Memory B cell (primary cell): ENCODE measurements around the gene NOS3.
A peak's percentile ranks its signal among the peaks of the same experiment; 100 is the strongest.
"Not testable (repeated sequence)": the region's sequence is repeated elsewhere in the genome, so short reads cannot be mapped to it uniquely, and the experiment has no call there.

ENCODE experiments used
- ATAC-seq: fragments of 150-1000 bp; cut with Tn5 transposase; 2 replicates; pipeline ENCODE4 v1.10.0; 2021; ENCODE audit warnings: low read depth, mild to moderate bottlenecking, moderate library complexity
- DNase-seq, 2 donors: peaks; one replicate each; pipeline ENCODE4 v3.0.0; 2022; ENCODE audit warnings: low spot score in 2 of 2
- H3K27ac Mint-ChIP-seq: one replicate; pipeline ENCODE4 v1.8.0; 2022; ENCODE audit warnings: mild to moderate bottlenecking, moderate library complexity, mixed read lengths
- H3K27me3 Mint-ChIP-seq: one replicate; pipeline ENCODE4 v1.8.0; 2022; ENCODE audit warnings: mixed read lengths
- H3K36me3 Mint-ChIP-seq: one replicate; pipeline ENCODE4 v1.8.0; 2022; ENCODE audit warnings: mild to moderate bottlenecking, mixed read lengths
- H3K4me1 Mint-ChIP-seq: one replicate; pipeline ENCODE4 v1.8.0; 2022; ENCODE audit warnings: mixed read lengths
- H3K4me3 Mint-ChIP-seq: one replicate; pipeline ENCODE4 v1.8.0; 2022; ENCODE audit warnings: mild to moderate bottlenecking, moderate library complexity, mixed read lengths
- H3K9me3 Mint-ChIP-seq: one replicate; pipeline ENCODE4 v1.8.0; 2022; ENCODE audit warnings: mixed read lengths

Gene NOS3

GRCh38 chr7:151003572-151003971 is 12.8 kb downstream of the NOS3 start:
- H3K4me3 Mint-ChIP-seq: no peak overlapping the region
- H3K4me1 Mint-ChIP-seq: peaks cover 5% of the 10 kb centered on the region
- H3K27ac Mint-ChIP-seq: no peak overlapping the region
- H3K9me3 Mint-ChIP-seq: no peaks in the 10 kb centered on the region
- H3K36me3 Mint-ChIP-seq: peaks cover under 1% of the 10 kb centered on the region
- DNase-seq (no peak), ATAC-seq (no peak)
- peaks cover 5% of the 10 kb centered on the region for H3K27me3 Mint-ChIP-seq

GRCh38 chr7:151005566-151005965 is 14.7 kb downstream of the NOS3 start:
- DNase-seq (no peak), ATAC-seq (no peak)
- Mint-ChIP-seq H3K4me3 (no peak overlapping the region), H3K27ac (no peak overlapping the region), H3K4me1 (peaks cover 5% of the 10 kb centered on the region), H3K27me3 (peaks cover 4% of the 10 kb centered on the region), H3K9me3 (no peaks in the 10 kb centered on the region), H3K36me3 (no peaks in the 10 kb centered on the region)

- ATAC-seq (no peak), DNase-seq (no peak)
- Mint-ChIP-seq H3K36me3 (no peaks in the 10 kb centered on the region), H3K27me3 (peaks cover 2% of the 10 kb centered on the region), H3K4me1 (peaks cover 9% of the 10 kb centered on the region), H3K9me3 (no peaks in the 10 kb centered on the region), H3K27ac (no peak overlapping the region), H3K4me3 (no peak overlapping the region)
These were observed 15.9 kb downstream of the NOS3 start for GRCh38 chr7:151006590-151007300.

GRCh38 chr7:151007469-151007898 is 16.7 kb downstream of the NOS3 start:
- ATAC-seq (no peak), DNase-seq (no peak)
- H3K27me3 Mint-ChIP-seq: peaks cover 2% of the 10 kb centered on the region
- H3K4me3 Mint-ChIP-seq: peak overlapping the region; percentile 71
- no peaks in the 10 kb centered on the region for H3K9me3 Mint-ChIP-seq
- H3K4me1 Mint-ChIP-seq: peaks cover 10% of the 10 kb centered on the region
- no peak overlapping the region for H3K27ac Mint-ChIP-seq
- no peaks in the 10 kb centered on the region for H3K36me3 Mint-ChIP-seq

GRCh38 chr7:151008143-151008510 is 17.3 kb downstream of the NOS3 start:
- DNase-seq (no peak), ATAC-seq (no peak)
- Mint-ChIP-seq H3K27me3 (peaks cover 2% of the 10 kb centered on the region), H3K27ac (no peak overlapping the region), H3K36me3 (no peaks in the 10 kb centered on the region), H3K4me1 (peaks cover 13% of the 10 kb centered on the region), H3K4me3 (peak overlapping the region; percentile 71), H3K9me3 (no peaks in the 10 kb centered on the region)

- peaks cover 13% of the 10 kb centered on the region for H3K4me1 Mint-ChIP-seq
- no peak overlapping the region for H3K27ac Mint-ChIP-seq
- ATAC-seq (peak; percentile 52), DNase-seq (peak; percentile 82 to 85)
- H3K4me3 Mint-ChIP-seq: peak overlapping the region; percentile 71
- H3K9me3 Mint-ChIP-seq: no peaks in the 10 kb centered on the region
- no peaks in the 10 kb centered on the region for H3K36me3 Mint-ChIP-seq
- H3K27me3 Mint-ChIP-seq: peaks cover 2% of the 10 kb centered on the region
These were observed 17.9 kb downstream of the NOS3 start for GRCh38 chr7:151008511-151009323.

- Mint-ChIP-seq H3K9me3 (no peaks in the 10 kb centered on the region), H3K27me3 (peaks cover 2% of the 10 kb centered on the region), H3K36me3 (no peaks in the 10 kb centered on the region), H3K4me1 (peaks cover 16% of the 10 kb centered on the region), H3K4me3 (no peak overlapping the region), H3K27ac (no peak overlapping the region)
- ATAC-seq (no peak), DNase-seq (no peak)
These were observed 18.7 kb downstream of the NOS3 start for GRCh38 chr7:151009327-151010036.

- H3K27me3 Mint-ChIP-seq: peaks cover 2% of the 10 kb centered on the region
- peaks cover 20% of the 10 kb centered on the region for H3K4me1 Mint-ChIP-seq
- no peak overlapping the region for H3K4me3 Mint-ChIP-seq
- ATAC-seq (no peak), DNase-seq (no peak)
- no peaks in the 10 kb centered on the region for H3K36me3 Mint-ChIP-seq
- peak overlapping the region; percentile 48 for H3K27ac Mint-ChIP-seq
- H3K9me3 Mint-ChIP-seq: no peaks in the 10 kb centered on the region
These were observed 19.2 kb downstream of the NOS3 start for GRCh38 chr7:151010037-151010306.

- DNase-seq: no peak
- Mint-ChIP-seq H3K9me3 (no peaks in the 10 kb centered on the region), H3K4me3 (no peak overlapping the region), H3K4me1 (peaks cover 25% of the 10 kb centered on the region), H3K27ac (peak overlapping the region; percentile 48), H3K36me3 (no peaks in the 10 kb centered on the region), H3K27me3 (peaks cover 2% of the 10 kb centered on the region)
- ATAC-seq: no peak
These were observed 19.7 kb downstream of the NOS3 start for GRCh38 chr7:151010307-151011096.

- no peak for DNase-seq
- Mint-ChIP-seq H3K27me3 (peaks cover 2% of the 10 kb centered on the region), H3K9me3 (no peaks in the 10 kb centered on the region), H3K36me3 (no peaks in the 10 kb centered on the region), H3K27ac (peak overlapping the region; percentile 48), H3K4me3 (no peak overlapping the region), H3K4me1 (peaks cover 25% of the 10 kb centered on the region)
- ATAC-seq: no peak
These were observed 20.2 kb downstream of the NOS3 start for GRCh38 chr7:151011097-151011409.

GRCh38 chr7:151011616-151012015 is 20.8 kb downstream of the NOS3 start:
- H3K4me3 Mint-ChIP-seq, H3K27ac Mint-ChIP-seq, H3K9me3 Mint-ChIP-seq, H3K27me3 Mint-ChIP-seq, H3K36me3 Mint-ChIP-seq, ATAC-seq, DNase-seq: not testable (repeated sequence)
- peaks cover 25% of the 10 kb centered on the region for H3K4me1 Mint-ChIP-seq

- no peak for DNase-seq
- Mint-ChIP-seq H3K4me3 (peak overlapping the region; percentile 36), H3K4me1 (peaks cover 25% of the 10 kb centered on the region), H3K27ac (peak overlapping the region; percentile 98), H3K9me3 (no peaks in the 10 kb centered on the region), H3K36me3 (no peaks in the 10 kb centered on the region), H3K27me3 (peaks cover 2% of the 10 kb centered on the region)
- no peak for ATAC-seq
These were observed 21.3 kb downstream of the NOS3 start for GRCh38 chr7:151012031-151012692.

- peaks cover 1% of the 10 kb centered on the region for H3K27me3 Mint-ChIP-seq
These were observed 22.1 kb downstream of the NOS3 start for GRCh38 chr7:151012911-151013347.

More at GRCh38 chr7:151012911-151013347, 22.1 kb downstream of the NOS3 start:
- Mint-ChIP-seq H3K36me3 (no peaks in the 10 kb centered on the region), H3K9me3 (no peaks in the 10 kb centered on the region), H3K4me3 (no peak overlapping the region), H3K4me1 (peaks cover 29% of the 10 kb centered on the region), H3K27ac (peak overlapping the region; percentile 98)
- DNase-seq (no peak), ATAC-seq (peak; percentile 8)
